C4-2B (cell line): ENCODE data around the gene ZAP70.
"Not testable (repeated sequence)": the region's sequence is repeated elsewhere in the genome, so short reads cannot be mapped to it uniquely, and the experiment has no call there.

Experiments
- H3K27ac ChIP-seq: fragments of 450-650 bp; 2 replicates; pipeline ENCODE4 v1.5.1; 2017
- CTCF ChIP-seq: fragments of 450-650 bp; conservative IDR thresholded peaks from 2 replicates; pipeline ENCODE4 v1.5.1; 2017; ENCODE audit warnings: mild to moderate bottlenecking
- ZFX ChIP-seq: fragments of 450-650 bp; IDR thresholded peaks from 2 replicates; pipeline ENCODE4 v1.6.1; 2017

ZAP70 gene

GRCh38 chr2:97706708-97707345 is 6.5 kb upstream of the ZAP70 start:
- no peak overlapping the region for H3K27ac ChIP-seq
- TF ChIP-seq CTCF (no peak), ZFX (no peak)

- H3K27ac ChIP-seq, result no peak overlapping the region
- TF ChIP-seq CTCF (no peak), ZFX (no peak)
Measured at GRCh38 chr2:97707362-97708047, 5.9 kb upstream of the ZAP70 start.

GRCh38 chr2:97708048-97708380 is 5.4 kb upstream of the ZAP70 start:
- no peak overlapping the region for H3K27ac ChIP-seq
- no peak for TF ChIP-seq ZFX
- TF ChIP-seq CTCF, result no peak

- no peak for TF ChIP-seq ZFX
- no peak for TF ChIP-seq CTCF
- H3K27ac ChIP-seq, result no peak overlapping the region
Measured at GRCh38 chr2:97708608-97709007, 4.8 kb upstream of the ZAP70 start.

GRCh38 chr2:97711394-97711711 is 2.0 kb upstream of the ZAP70 start:
- H3K27ac ChIP-seq, result no peak overlapping the region
- TF ChIP-seq ZFX (no peak), CTCF (no peak)

GRCh38 chr2:97712175-97712574 is 1.2 kb upstream of the ZAP70 start:
- H3K27ac ChIP-seq, result not testable (repeated sequence)

GRCh38 chr2:97712693-97713295 is 582 bp upstream of the ZAP70 start:
- no peak overlapping the region for H3K27ac ChIP-seq
- no peak for TF ChIP-seq ZFX
- no peak for TF ChIP-seq CTCF
